OCI-LY7 (cell line): ENCODE results near the gene SPATA3. TPM values are rescaled to one million over a fixed set of nuclear protein-coding genes. Genes with fewer than 3 reads are reported as not detected.

ENCODE experiments used
- BruUV-seq: library from RNA; stranded (reverse); fragments of 400-500 nt; replicated peaks from 2 replicates; lab custom pipeline; 2021; lab: Mats Ljungman, UMichigan
- CTCF ChIA-PET: fragments of 300-600 bp; sonication (Branson Sonifier 250); formaldehyde crosslinking; loops from one replicate; lab custom pipeline; 2022; ENCODE audit warnings: antibody characterized with exemption; ENCODE audit not compliant: unreplicated experiment; lab: Charles Lee
- POLR2A ChIA-PET: fragments of 300-600 bp; sonication (Branson Sonifier 250); formaldehyde crosslinking; loops from one replicate; lab custom pipeline; 2022; ENCODE audit warnings: antibody characterized with exemption; lab: Charles Lee
- DNase-seq: peaks from one replicate; pipeline ENCODE4 v3.0.0-alpha.2; 2015; ENCODE audit warnings: low spot score
- H2AFZ ChIP-seq: fragments of 200-600 bp; sonication (generic), shearing (Covaris generic); 2 replicates; pipeline ENCODE4 v1.6.1; 2014; ENCODE audit warnings: mild to moderate bottlenecking, antibody characterized with exemption, low read length, moderate library complexity
- H3K27ac ChIP-seq: fragments of 200-600 bp; sonication (generic); 2 replicates; pipeline ENCODE4 v1.5.1; 2014; ENCODE audit warnings: mixed run types, low read depth, mild to moderate bottlenecking, moderate library complexity, low read length, inconsistent platforms; ENCODE audit not compliant: poor library complexity, severe bottlenecking
- H3K36me3 ChIP-seq: fragments of 200-600 bp; sonication (generic); 2 replicates; pipeline ENCODE4 v1.6.1; 2014; ENCODE audit warnings: mild to moderate bottlenecking, antibody characterized with exemption, low read length, moderate library complexity, mixed read lengths; ENCODE audit not compliant: insufficient read depth
- H3K4me1 ChIP-seq: fragments of 200-600 bp; sonication (generic); 2 replicates; pipeline ENCODE4 v1.5.1; 2014; ENCODE audit warnings: mild to moderate bottlenecking, low read length; ENCODE audit not compliant: insufficient read depth, poor library complexity, severe bottlenecking
- H3K4me2 ChIP-seq: fragments of 200-600 bp; sonication (generic); 2 replicates; pipeline ENCODE4 v1.6.1; 2014; ENCODE audit warnings: mild to moderate bottlenecking, low read length
- H3K4me3 ChIP-seq: fragments of 200-600 bp; sonication (generic); 2 replicates; pipeline ENCODE4 v1.5.1; 2014; ENCODE audit warnings: mild to moderate bottlenecking, low read depth, low read length; ENCODE audit not compliant: poor library complexity, severe bottlenecking
- H3K79me2 ChIP-seq: fragments of 200-600 bp; sonication (generic); 2 replicates; pipeline ENCODE4 v1.6.1; 2016; ENCODE audit warnings: low read depth, mild to moderate bottlenecking, low read length, moderate library complexity, mixed read lengths; ENCODE audit not compliant: insufficient read depth
- H3K9me2 ChIP-seq: fragments of 200-600 bp; sonication (generic); 2 replicates; pipeline ENCODE4 v1.6.1; 2016; ENCODE audit warnings: mild to moderate bottlenecking, low read length, mixed read lengths; ENCODE audit not compliant: insufficient read depth
- H3K9me3 ChIP-seq: fragments of 200-600 bp; sonication (generic); 2 replicates; pipeline ENCODE4 v1.6.1; 2014; ENCODE audit warnings: mild to moderate bottlenecking, mixed run types, low read length, mixed read lengths
- H4K20me1 ChIP-seq: fragments of 200-600 bp; sonication (generic); 2 replicates; pipeline ENCODE4 v1.6.1; 2014; ENCODE audit warnings: mild to moderate bottlenecking, antibody characterized with exemption, low read length, moderate library complexity, mixed read lengths; ENCODE audit not compliant: insufficient read depth
- CTCF ChIP-seq: fragments of 200-600 bp; sonication (generic); conservative IDR thresholded peaks from 2 replicates; pipeline ENCODE4 v1.5.1; 2014; ENCODE audit warnings: mild to moderate bottlenecking, antibody characterized with exemption, low read length, moderate library complexity, mixed read lengths
- EZH2phosphoT487 ChIP-seq: fragments of 200-600 bp; sonication (generic); IDR thresholded peaks from 2 replicates; pipeline ENCODE4 v1.6.1; 2018; ENCODE audit warnings: low read depth, borderline replicate concordance, mild to moderate bottlenecking, mixed run types, antibody characterized with exemption, low read length, moderate library complexity, mixed read lengths
- intact Hi-C: fragments of 100-400 bp; cut with micrococcal nuclease; formaldehyde crosslinking; loops from one replicate; pipeline ENCODE4 v1.10.0; 2022; ENCODE audit not compliant: unreplicated experiment
- total RNA-seq, 2 experiments: library from RNA; depleted of rRNA in 1 of 2; stranded (reverse); fragments of >200 nt in 1 of 2; shearing (Covaris generic) in 1 of 2; gene quantifications; 2 replicates each; pipeline ENCODE4 v1.2.3, GENCODE V29; 2014 to 2022

Gene SPATA3
- total RNA-seq, 2 experiments from 2014 or later = not detected

- Histone ChIP-seq H3K4me2 (no peak overlapping the region), H3K36me3 (no peaks in the 10 kb centered on the region), H3K4me3 (no peak overlapping the region), H3K27ac (no peak overlapping the region), H4K20me1 (no peaks in the 10 kb centered on the region), H2AFZ (no peak overlapping the region), H3K79me2 (no peaks in the 10 kb centered on the region), H3K4me1 (no peaks in the 10 kb centered on the region), H3K9me2 (no peaks in the 10 kb centered on the region), H3K9me3 (no peaks in the 10 kb centered on the region)
- BruUV-seq = no TSS peak
- no peak for TF ChIP-seq EZH2phosphoT487
- no peak for TF ChIP-seq CTCF
- POLR2A ChIA-PET = interaction anchor here (1.9 kb wide), 1 partner anchor 20 kb away, joined by 4 read pairs; no protein-coding TSS in a partner anchor
- CTCF ChIA-PET = no interaction called here
- intact Hi-C loops = no loop called here
- DNase-seq = no peak
These were observed 51.0 kb downstream of the SPATA3 start for GRCh38 chr2:231046916-231047273.

GRCh38 chr2:231047274-231047922 lies 51.5 kb downstream of the SPATA3 start:
- Histone ChIP-seq H3K4me1 (peaks cover 4% of the 10 kb centered on the region), H3K79me2 (no peaks in the 10 kb centered on the region), H3K9me3 (no peaks in the 10 kb centered on the region), H3K36me3 (no peaks in the 10 kb centered on the region), H3K4me3 (no peak overlapping the region), H3K9me2 (no peaks in the 10 kb centered on the region), H4K20me1 (no peaks in the 10 kb centered on the region), H3K4me2 (no peak overlapping the region), H3K27ac (no peak overlapping the region), H2AFZ (no peak overlapping the region)
- POLR2A ChIA-PET = interaction anchor here (1.9 kb wide), 1 partner anchor 20 kb away, joined by 4 read pairs; no protein-coding TSS in a partner anchor
- intact Hi-C loops = no loop called here
- no TSS peak for BruUV-seq
- CTCF ChIA-PET = no interaction called here
- no peak for DNase-seq
- TF ChIP-seq CTCF = no peak
- no peak for TF ChIP-seq EZH2phosphoT487
